K562 (cell line): ENCODE results near the gene ZSCAN12. TPM values are rescaled to one million over a fixed set of nuclear protein-coding genes. Genes with fewer than 3 reads are reported as not detected.

Experiments
- CXXC5 ChIP-seq: fragments of 250-450 bp; sonication (Bioruptor Pico); IDR thresholded peaks from 2 replicates; pipeline ENCODE4 v1.8.0; 2022; ENCODE audit warnings: inconsistent platforms, mild to moderate bottlenecking, moderate library complexity
- DNMT1 ChIP-seq: fragments of 450-650 bp; IDR thresholded peaks from 2 replicates; pipeline ENCODE4 v1.6.1; 2016; ENCODE audit warnings: antibody characterized with exemption, mild to moderate bottlenecking
- KAT7 ChIP-seq: sonication (generic); formaldehyde crosslinking; IDR thresholded peaks from 2 replicates; pipeline ENCODE4 v1.8.0; 2022; ENCODE audit warnings: missing genetic modification reagents, mild to moderate bottlenecking, borderline replicate concordance
- KDM4B ChIP-seq, 2 experiments: fragments of 450-650 bp in 1 of 2; sonication (generic) in 1 of 2; IDR thresholded peaks; 2 replicates each; pipeline ENCODE4 v1.6.1; 2016 to 2017; ENCODE audit warnings: borderline replicate concordance in 2 of 2, antibody characterized with exemption in 1 of 2, low read depth in 1 of 2, mild to moderate bottlenecking in 1 of 2
- MAZ ChIP-seq, 2 experiments: fragments of 450-650 bp in 1 of 2; sonication (generic) in 1 of 2; formaldehyde crosslinking; IDR thresholded peaks in 1 of 2; conservative IDR thresholded peaks in 1 of 2; 2 replicates each; pipeline versions ENCODE4 v1.4.0 to v1.5.0; 2020; ENCODE audit warnings: mild to moderate bottlenecking in 1 of 2, missing genetic modification reagents in 1 of 2
- MTA3 ChIP-seq: fragments of 450-650 bp; formaldehyde crosslinking; IDR thresholded peaks from 2 replicates; pipeline ENCODE4 v1.6.1; 2017; ENCODE audit warnings: mild to moderate bottlenecking, borderline replicate concordance
- NKRF ChIP-seq: fragments of 450-650 bp; IDR thresholded peaks from 2 replicates; pipeline ENCODE4 v1.6.1; 2016; ENCODE audit warnings: borderline replicate concordance
- NR2C1 ChIP-seq, 2 experiments: fragments of 450-650 bp; IDR thresholded peaks; 2 replicates each; pipeline ENCODE4 v1.6.1; 2017; ENCODE audit warnings: mild to moderate bottlenecking in 2 of 2, antibody characterized with exemption in 1 of 2, inconsistent platforms in 1 of 2, missing compliant biosample characterization in 1 of 2, missing genetic modification characterization in 1 of 2
- RAD51 ChIP-seq: fragments of 450-650 bp; IDR thresholded peaks from 2 replicates; pipeline ENCODE4 v1.7.1; 2016; ENCODE audit warnings: low read depth, mild to moderate bottlenecking, borderline replicate concordance
- RBM15 ChIP-seq: fragments of 200-400 bp; formaldehyde crosslinking; IDR thresholded peaks from 2 replicates; pipeline ENCODE4 v1.6.1; 2018; ENCODE audit warnings: mild to moderate bottlenecking, low read length, moderate library complexity; ENCODE audit not compliant: insufficient read depth
- SFPQ ChIP-seq: fragments of 200-400 bp; formaldehyde crosslinking; IDR thresholded peaks from 2 replicates; pipeline ENCODE4 v1.6.1; 2017; ENCODE audit warnings: mild to moderate bottlenecking, low read depth, low read length, moderate library complexity
- SMAD2 ChIP-seq: fragments of 150-350 bp; IDR thresholded peaks from 2 replicates; pipeline ENCODE4 v1.6.1; 2014; ENCODE audit warnings: low read depth, mild to moderate bottlenecking, low read length
- TAF1 ChIP-seq: IDR thresholded peaks from 2 replicates; pipeline ENCODE4 v1.6.1; 2011; ENCODE audit warnings: mild to moderate bottlenecking, low read length, moderate library complexity; ENCODE audit not compliant: insufficient read depth, control insufficient read depth, severe bottlenecking; ENCODE audit errors: extremely low read depth
- THAP7 ChIP-seq: fragments of 250-450 bp; sonication (Bioruptor Pico); IDR thresholded peaks from 2 replicates; pipeline ENCODE4 v1.5.0; 2021
- polyA plus RNA-seq, 8 experiments: library from polyadenylated mRNA; depleted of rRNA in 4 of 8; stranded (reverse) in 5 of 8; unstranded in 3 of 8; fragments of >200 nt; fragmentation: Nextera tagmentation in 2 of 8; fragmentation: Illumina TruSeq in 1 of 8; extraction: Ambion mirVana in 2 of 8; extraction: Trizol in 1 of 8; gene quantifications; 2 replicates each; pipeline versions ENCODE4 v1.2.1 to v1.2.3, GENCODE V29; 2011 to 2014; ENCODE audit warnings: inconsistent platforms in 1 of 8, missing spikeins in 1 of 8
- total RNA-seq, 7 experiments: library from RNA; depleted of rRNA in 6 of 7; stranded (reverse); fragments of >200 nt in 6 of 7; fragmentation: Illumina TruSeq in 2 of 7; extraction: Trizol in 2 of 7; gene quantifications; 2 replicates each; pipeline versions ENCODE4 v1.2.1 to v1.2.3, GENCODE V29; 2011 to 2021; ENCODE audit warnings: low replicate concordance in 1 of 7
- TF ChIP-seq, protein P1 (sequence below), 2 experiments: fragments of 450-650 bp; conservative IDR thresholded peaks; 2 replicates each; pipeline ENCODE4 v1.6.1; 2017; ENCODE audit warnings: mild to moderate bottlenecking in 2 of 2, moderate library complexity in 2 of 2
- TF ChIP-seq, protein P2 (sequence below): fragments of 450-650 bp; IDR thresholded peaks from 2 replicates; pipeline ENCODE4 v1.6.1; 2016; ENCODE audit warnings: antibody characterized with exemption
- TF ChIP-seq, protein P3 (sequence below): sonication (generic); IDR thresholded peaks from 2 replicates; pipeline ENCODE4 v1.6.1; 2016

ZSCAN12 gene
- total and polyA plus RNA-seq, 9 of the 15 experiments (the other 6 are each of a cell fraction or from before 2014, with no cell fraction given), result 2.5 to 19.6 (median 12.5) TPM

DNA sequence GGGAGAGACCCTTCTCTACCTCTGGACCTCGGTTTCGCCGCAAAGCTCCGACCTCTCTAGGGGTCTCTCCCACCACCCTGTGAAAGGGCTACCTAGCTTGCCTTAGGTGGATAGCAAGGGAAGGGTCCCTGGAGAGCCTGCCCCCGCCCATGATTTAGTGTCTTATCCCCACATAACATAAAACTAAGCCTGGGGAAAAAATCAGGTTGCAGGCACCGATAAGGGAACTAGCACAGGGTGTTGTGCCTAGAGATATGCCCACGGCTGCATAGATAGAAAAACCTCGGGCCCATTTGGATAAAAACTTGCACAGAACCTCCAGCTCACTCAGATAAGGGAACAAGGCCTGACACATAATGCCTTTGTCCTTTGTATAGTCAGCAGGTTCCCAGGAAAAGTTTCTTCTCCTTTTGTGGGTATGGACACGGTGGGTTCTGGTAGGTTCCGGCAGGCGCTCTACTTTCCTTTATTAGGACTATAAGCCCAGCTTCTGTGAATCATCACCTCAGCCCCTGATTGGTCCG, 64.4 kb downstream of the ZSCAN12 start (continued):
- no peak for TF ChIP-seq THAP7
- TF ChIP-seq RBM15, result no peak
- no peak for TF ChIP-seq SMAD2
- TF ChIP-seq MAZ (CRISPR knock-in tag; conservative IDR thresholded peaks at IDR 0.05 in 1 of 2, IDR thresholded peaks at IDR 0.05 in 1 of 2), result peak in 1 of 2 experiments; percentile 71; a peak in 3 of 4 replicates
- TF ChIP-seq RAD51, result no peak
- peak; percentile 36; the same call in 1 of the 2 replicates for TF ChIP-seq MTA3
- TF ChIP-seq, protein P1, sequence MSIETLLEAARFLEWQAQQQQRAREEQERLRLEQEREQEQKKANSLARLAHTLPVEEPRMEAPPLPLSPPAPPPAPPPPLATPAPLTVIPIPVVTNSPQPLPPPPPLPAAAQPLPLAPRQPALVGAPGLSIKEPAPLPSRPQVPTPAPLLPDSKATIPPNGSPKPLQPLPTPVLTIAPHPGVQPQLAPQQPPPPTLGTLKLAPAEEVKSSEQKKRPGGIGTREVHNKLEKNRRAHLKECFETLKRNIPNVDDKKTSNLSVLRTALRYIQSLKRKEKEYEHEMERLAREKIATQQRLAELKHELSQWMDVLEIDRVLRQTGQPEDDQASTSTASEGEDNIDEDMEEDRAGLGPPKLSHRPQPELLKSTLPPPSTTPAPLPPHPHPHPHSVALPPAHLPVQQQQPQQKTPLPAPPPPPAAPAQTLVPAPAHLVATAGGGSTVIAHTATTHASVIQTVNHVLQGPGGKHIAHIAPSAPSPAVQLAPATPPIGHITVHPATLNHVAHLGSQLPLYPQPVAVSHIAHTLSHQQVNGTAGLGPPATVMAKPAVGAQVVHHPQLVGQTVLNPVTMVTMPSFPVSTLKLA (conservative IDR thresholded peaks at IDR 0.05), result peak; percentile 28 to 54; a peak in 2 of 4 replicates
- TF ChIP-seq SFPQ, result no peak
- TF ChIP-seq, protein P2, sequence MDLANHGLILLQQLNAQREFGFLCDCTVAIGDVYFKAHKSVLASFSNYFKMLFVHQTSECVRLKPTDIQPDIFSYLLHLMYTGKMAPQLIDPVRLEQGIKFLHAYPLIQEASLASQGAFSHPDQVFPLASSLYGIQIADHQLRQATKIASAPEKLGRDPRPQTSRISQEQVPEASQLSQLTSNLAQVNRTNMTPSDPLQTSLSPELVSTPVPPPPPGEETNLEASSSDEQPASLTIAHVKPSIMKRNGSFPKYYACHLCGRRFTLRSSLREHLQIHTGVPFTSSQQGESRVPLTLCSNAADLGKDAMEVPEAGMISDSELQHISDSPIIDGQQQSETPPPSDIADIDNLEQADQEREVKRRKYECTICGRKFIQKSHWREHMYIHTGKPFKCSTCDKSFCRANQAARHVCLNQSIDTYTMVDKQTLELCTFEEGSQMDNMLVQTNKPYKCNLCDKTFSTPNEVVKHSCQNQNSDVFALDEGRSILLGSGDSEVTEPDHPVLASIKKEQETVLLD, result peak; percentile 78
- no peak for TF ChIP-seq TAF1
- no peak for TF ChIP-seq KAT7 (CRISPR knock-in tag)
- no peak for TF ChIP-seq NR2C1 (IDR thresholded peaks at IDR 0.05)
- TF ChIP-seq NR2C1 (tag; IDR thresholded peaks at IDR 0.05), result peak; percentile 40; the same call in 1 of the 2 replicates
- TF ChIP-seq DNMT1, result no peak
- TF ChIP-seq, protein P3, sequence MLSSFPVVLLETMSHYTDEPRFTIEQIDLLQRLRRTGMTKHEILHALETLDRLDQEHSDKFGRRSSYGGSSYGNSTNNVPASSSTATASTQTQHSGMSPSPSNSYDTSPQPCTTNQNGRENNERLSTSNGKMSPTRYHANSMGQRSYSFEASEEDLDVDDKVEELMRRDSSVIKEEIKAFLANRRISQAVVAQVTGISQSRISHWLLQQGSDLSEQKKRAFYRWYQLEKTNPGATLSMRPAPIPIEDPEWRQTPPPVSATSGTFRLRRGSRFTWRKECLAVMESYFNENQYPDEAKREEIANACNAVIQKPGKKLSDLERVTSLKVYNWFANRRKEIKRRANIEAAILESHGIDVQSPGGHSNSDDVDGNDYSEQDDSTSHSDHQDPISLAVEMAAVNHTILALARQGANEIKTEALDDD, result peak; percentile 61; the same call in 1 of the 2 replicates
- TF ChIP-seq KDM4B (IDR thresholded peaks at IDR 0.05; ENCODE audit: borderline replicate concordance in 2 of 2, low read depth in 1 of 2), result no peak; a peak in 1 of 4 replicates
- TF ChIP-seq CXXC5 (CRISPR knock-in tag), result peak; percentile 87
- TF ChIP-seq NKRF, result no peak
